Pancreas (tissue), 10 donors: Measurements from ENCODE around the gene LRRC8B. TPM values are rescaled to one million over a fixed set of nuclear protein-coding genes. Genes with fewer than 3 reads are reported as not detected.
A peak's percentile ranks its signal among the peaks of the same experiment; 100 is the strongest.
"Not testable (repeated sequence)": the region's sequence is repeated elsewhere in the genome, so short reads cannot be mapped to it uniquely, and the experiment has no call there.

Experiments used
- ATAC-seq, 4 donors: fragments of 200-7000 bp; cut with Tn5 transposase; one replicate each; pipeline versions ENCODE4 v1.8.0 to v1.9.1; 2020; ENCODE audit warnings: mild to moderate bottlenecking in 4 of 4, moderate library complexity in 4 of 4
- DNase-seq, 6 donors: peaks; one replicate each; pipeline ENCODE4 v3.0.0-alpha.2; 2020
- FAIRE-seq: peaks from 2 replicates; lab custom pipeline; 2012; peaks lifted over from hg19 to GRCh38; lab: Jason Lieb, UNC
- H3K27ac ChIP-seq, 4 donors: fragments of 200-600 bp; sonication (generic); 1 replicate in 3 of 4; 2 replicates in 1 of 4; pipeline versions ENCODE4 v1.5.0 to v1.8.0; 2020
- H3K27me3 ChIP-seq, 4 donors: fragments of 200-600 bp; one replicate each; pipeline ENCODE4 v1.8.0; 2021
- H3K36me3 ChIP-seq, 3 donors: fragments of 200-600 bp; sonication (generic) in 1 of 3; one replicate each; pipeline versions ENCODE4 v1.5.0 to v1.8.0; 2020 to 2021
- H3K4me1 ChIP-seq, 3 donors: fragments of 200-600 bp; one replicate each; pipeline ENCODE4 v1.8.0; 2021
- H3K4me3 ChIP-seq, 4 donors: fragments of 200-600 bp; sonication (generic) in 2 of 4; one replicate each; pipeline versions ENCODE4 v1.5.0 to v1.8.0; 2020 to 2021
- H3K9me3 ChIP-seq, 4 donors: fragments of 200-600 bp; one replicate each; pipeline ENCODE4 v1.8.0; 2021
- WGBS, 2 donors: extraction: QIAGEN DNeasy Blood & Tissue Kit; methylation state at CpG; one replicate each; pipeline ENCODE4 v1.1.7; 2013; 5-methylcytosine and 5-hydroxymethylcytosine counted together
- intact Hi-C, 3 donors: fragments of 100-400 bp; cut with DNase I; formaldehyde crosslinking; loops; one replicate each; pipeline versions ENCODE4 v1.11.1 to v1.14.2; 2022
- polyA plus RNA-seq, 2 donors: library from polyadenylated mRNA; stranded (reverse); fragments of 200-250 nt; gene quantifications; one replicate each; pipeline ENCODE4 v1.2.3, GENCODE V29; 2013
- total RNA-seq, 6 donors: library from RNA; stranded (reverse); fragmentation: NEBNext Ultra II Directional in 4 of 6; extraction: Animal tissue kit (Norgen Biotek cat#: 25700) in 4 of 6; gene quantifications; one replicate each; pipeline versions ENCODE4 v1.2.1 to v1.2.4, GENCODE V29; 2021 to 2023
- TF ChIP-seq, protein P1 (sequence below), 4 donors: fragments of 200-600 bp; sonication (generic) in 3 of 4; IDR thresholded peaks; one replicate each; pipeline versions ENCODE4 v1.5.0 to v1.8.0; 2021; ENCODE audit warnings: antibody characterized with exemption in 4 of 4
- donor health status: healthy with polysubstance abuse.
- donor health status: DM: no; HTN: no; CAD: no; lungs with moderate emphysema.
- donor health status: DM: no; HTN: no; CAD: no.
- donor health status: control.
- donor health status: control.
- donor health status: Bipolar disorder and iron deficiency.
- donor health status: DM: yes; HTN: yes; CAD: no.
- donor health status: DM: no; HTN: no; CAD: no.
- donor health status: DM: no; HTN: no; CAD: no.
- donor health status: DM: yes; HTN: yes; CAD: no.

The LRRC8B gene
- total and polyA plus RNA-seq, 8 donors = 1.7 to 14.2 (median 7.3) TPM

GRCh38 chr1:89627596-89627962 is 103.0 kb downstream of the LRRC8B start:
- no peak for ATAC-seq
- peaks cover 0 to 5% (median 4%) of the 10 kb centered on the region in 3 donors for H3K4me1 ChIP-seq
- no peaks in the 10 kb centered on the region for H3K9me3 ChIP-seq
- no peak overlapping the region for H3K27ac ChIP-seq
- TF ChIP-seq, protein P1, sequence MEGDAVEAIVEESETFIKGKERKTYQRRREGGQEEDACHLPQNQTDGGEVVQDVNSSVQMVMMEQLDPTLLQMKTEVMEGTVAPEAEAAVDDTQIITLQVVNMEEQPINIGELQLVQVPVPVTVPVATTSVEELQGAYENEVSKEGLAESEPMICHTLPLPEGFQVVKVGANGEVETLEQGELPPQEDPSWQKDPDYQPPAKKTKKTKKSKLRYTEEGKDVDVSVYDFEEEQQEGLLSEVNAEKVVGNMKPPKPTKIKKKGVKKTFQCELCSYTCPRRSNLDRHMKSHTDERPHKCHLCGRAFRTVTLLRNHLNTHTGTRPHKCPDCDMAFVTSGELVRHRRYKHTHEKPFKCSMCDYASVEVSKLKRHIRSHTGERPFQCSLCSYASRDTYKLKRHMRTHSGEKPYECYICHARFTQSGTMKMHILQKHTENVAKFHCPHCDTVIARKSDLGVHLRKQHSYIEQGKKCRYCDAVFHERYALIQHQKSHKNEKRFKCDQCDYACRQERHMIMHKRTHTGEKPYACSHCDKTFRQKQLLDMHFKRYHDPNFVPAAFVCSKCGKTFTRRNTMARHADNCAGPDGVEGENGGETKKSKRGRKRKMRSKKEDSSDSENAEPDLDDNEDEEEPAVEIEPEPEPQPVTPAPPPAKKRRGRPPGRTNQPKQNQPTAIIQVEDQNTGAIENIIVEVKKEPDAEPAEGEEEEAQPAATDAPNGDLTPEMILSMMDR (IDR thresholded peaks at IDR 0.05) = no peak
- H3K27me3 ChIP-seq = no peaks in the 10 kb centered on the region
- no peak for FAIRE-seq
- no peak for DNase-seq
- H3K36me3 ChIP-seq = no peaks in the 10 kb centered on the region
- no peak overlapping the region for H3K4me3 ChIP-seq
- intact Hi-C loops = no loop called here

DNA sequence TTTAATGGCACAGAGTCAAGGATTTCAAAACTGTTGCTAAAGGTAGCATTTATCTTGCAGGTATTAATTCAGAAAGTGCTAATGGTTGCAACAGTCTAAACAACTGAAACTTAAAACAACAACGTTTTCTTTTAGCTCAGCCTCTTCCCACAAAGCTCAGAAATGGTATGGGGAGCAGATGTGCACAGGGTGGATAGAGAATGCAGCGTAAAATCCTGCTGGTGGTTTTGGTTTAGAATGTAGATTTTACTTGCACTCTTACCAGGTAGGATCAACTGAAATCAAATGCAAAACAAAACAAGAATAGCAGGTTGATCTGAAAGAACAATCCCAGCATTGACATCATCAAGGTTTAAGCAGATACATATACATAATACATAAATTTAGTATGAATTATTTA is 104.5 kb downstream of the LRRC8B start:
- Histone ChIP-seq H3K4me1 (peaks cover 0 to 8% (median 5%) of the 10 kb centered on the region in 3 donors), H3K27me3 (no peaks in the 10 kb centered on the region), H3K27ac (no peak overlapping the region), H3K36me3 (no peaks in the 10 kb centered on the region), H3K4me3 (no peak overlapping the region), H3K9me3 (no peaks in the 10 kb centered on the region)
- 55 to 60% methylated on average over 2 of the region's 2 CpGs for WGBS, 2 donors
- intact Hi-C loops = no loop called here
- DNase-seq (no peak), ATAC-seq (no peak), FAIRE-seq (no peak)
- TF ChIP-seq, protein P1 (IDR thresholded peaks at IDR 0.05) = no peak

GRCh38 chr1:89629600-89629999 is 105.0 kb downstream of the LRRC8B start:
- H3K9me3 ChIP-seq, H3K27me3 ChIP-seq, ATAC-seq, intact Hi-C loops, H3K4me1 ChIP-seq, H3K27ac ChIP-seq, DNase-seq, H3K4me3 ChIP-seq, H3K36me3 ChIP-seq, FAIRE-seq: not testable (repeated sequence)
- 93 to 97% methylated on average over 2 of the region's 2 CpGs for WGBS, 2 donors

- Histone ChIP-seq H3K27me3 (no peaks in the 10 kb centered on the region), H3K4me3 (no peak overlapping the region), H3K4me1 (peaks cover 0 to 8% (median 5%) of the 10 kb centered on the region in 3 donors), H3K9me3 (no peaks in the 10 kb centered on the region), H3K36me3 (no peaks in the 10 kb centered on the region), H3K27ac (no peak overlapping the region)
- intact Hi-C loops = loop anchor here in 1 of 3 donors (10.0 kb wide), 1 partner anchor 135 kb away; no protein-coding TSS in a partner anchor
- DNase-seq (no peak), FAIRE-seq (no peak), ATAC-seq (no peak)
- TF ChIP-seq, protein P1 (IDR thresholded peaks at IDR 0.05) = no peak
- 95 to 96% methylated on average over 3 of the region's 3 CpGs for WGBS, 2 donors
These were observed 105.4 kb downstream of the LRRC8B start for GRCh38 chr1:89630048-89630447.

- H3K27me3 ChIP-seq = no peaks in the 10 kb centered on the region
- TF ChIP-seq, protein P1 (IDR thresholded peaks at IDR 0.05) = no peak
- DNase-seq = peak in 1 of 6 donors; percentile 59
- peak overlapping the region; percentile 78 to 90 (median 81) for H3K4me3 ChIP-seq
- H3K4me1 ChIP-seq = peaks cover 0 to 8% (median 5%) of the 10 kb centered on the region in 3 donors
- FAIRE-seq = no peak
- 9% methylated on average over 19 of the region's 19 CpGs for WGBS, 2 donors
- ATAC-seq = peak; percentile 15 to 41 (median 20)
- H3K27ac ChIP-seq = peak overlapping the region; percentile 22 to 75 (median 60)
- no peaks in the 10 kb centered on the region for H3K9me3 ChIP-seq
- intact Hi-C loops = loop anchor here in 1 of 3 donors (10.0 kb wide), 1 partner anchor 133 kb away; no protein-coding TSS in a partner anchor
- H3K36me3 ChIP-seq = no peaks in the 10 kb centered on the region
These were observed 107.4 kb downstream of the LRRC8B start for GRCh38 chr1:89631816-89632656.
